ENCODE measurements around the gene CTNNBIP1.

DNA sequence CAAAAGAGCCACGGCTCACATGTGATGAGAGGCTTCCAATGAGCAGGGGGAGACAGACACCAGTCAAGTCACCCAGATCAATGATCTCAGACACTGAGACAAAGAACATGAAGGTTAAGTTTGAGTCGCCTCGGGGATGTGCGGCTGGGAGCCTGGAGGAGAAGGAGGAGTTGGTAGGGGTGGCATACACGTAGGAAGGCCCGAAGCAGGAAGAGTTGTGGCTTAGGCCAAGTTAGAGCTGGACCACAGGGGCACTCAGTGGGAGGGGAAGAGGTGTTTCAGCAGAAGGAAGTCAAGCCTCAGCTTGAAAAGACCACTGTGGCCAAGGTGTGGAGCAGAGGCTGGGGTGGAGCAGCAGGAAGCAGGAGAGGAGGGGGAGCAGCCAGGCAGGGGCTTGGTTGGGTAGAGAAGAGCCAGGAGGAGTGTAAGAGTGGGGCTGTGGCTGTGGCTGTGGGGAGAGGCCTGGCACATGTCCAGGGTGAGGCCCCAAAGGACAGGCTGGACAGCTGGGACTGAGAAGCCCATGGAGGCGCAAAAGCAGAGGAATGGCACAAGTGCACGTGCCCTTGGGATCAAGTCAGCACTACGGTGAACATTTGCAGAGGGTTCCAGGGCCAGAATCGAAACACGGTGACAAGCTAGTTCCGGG is 27.6 kb downstream of the CTNNBIP1 start:
- TF ChIP-seq POLR2A (IDR thresholded peaks at IDR 0.05; ENCODE audit: low read depth, low read length) (no peak), POLR2AphosphoS5 (IDR thresholded peaks at IDR 0.05; ENCODE audit: low read depth, low read length) (no peak), TAF1 (IDR thresholded peaks at IDR 0.05; ENCODE audit: low read depth, low read length) (no peak), SPI1 (IDR thresholded peaks at IDR 0.05; ENCODE audit: low read depth, low read length) (no peak), PAX5 (IDR thresholded peaks at IDR 0.05; ENCODE audit: insufficient read depth, low read length, severe bottlenecking) (no peak)
